Measurements from ENCODE around the gene ARFGAP3.

DNA sequence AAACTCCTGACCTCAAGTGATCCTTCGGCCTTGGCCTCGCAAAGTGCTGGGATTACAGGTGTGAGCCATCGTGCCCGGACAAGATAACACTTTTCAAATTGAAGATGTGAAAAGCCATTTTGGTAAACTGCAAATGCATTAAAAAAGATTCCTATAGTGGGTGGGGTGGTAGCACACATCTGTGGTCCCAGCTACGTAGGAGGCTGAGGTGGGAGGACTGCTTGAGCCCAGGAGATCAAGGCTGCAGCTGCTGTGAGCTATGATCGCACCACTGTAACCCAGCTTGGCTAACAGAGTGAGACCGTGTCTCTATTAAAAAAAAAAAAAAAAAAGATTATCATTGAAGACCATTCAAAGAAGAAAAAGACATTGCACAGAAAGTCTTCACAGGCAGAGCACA, 16.9 kb upstream of the ARFGAP3 start:
- TF ChIP-seq TCF7L2 (IDR thresholded peaks at IDR 0.05; ENCODE audit: low read depth, low read length) (no peak), CTCF (IDR thresholded peaks at IDR 0.05) (no peak)
